Measurements from ENCODE around the gene NPTX1.

NPTX1 gene

DNA sequence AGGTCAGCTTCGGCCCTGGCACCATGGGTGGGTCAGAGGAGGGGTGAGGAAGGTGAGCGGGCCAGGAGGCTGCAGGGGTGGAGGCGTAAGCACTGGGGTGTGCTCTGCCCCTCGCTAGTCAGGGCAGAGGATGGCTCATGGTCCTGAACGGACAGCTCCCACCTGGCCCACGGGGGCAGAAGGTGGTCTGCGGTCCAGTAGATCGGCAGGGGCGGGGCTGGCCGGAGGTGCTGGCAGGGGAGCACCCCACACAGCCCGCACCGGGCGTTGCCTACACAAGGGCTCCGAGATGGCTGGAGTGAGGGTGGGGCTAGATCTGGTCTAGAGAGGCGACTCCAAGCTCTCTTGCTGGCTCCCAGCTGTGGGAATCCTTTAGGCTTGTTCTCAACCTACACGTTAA, 8.2 kb downstream of the NPTX1 start:
- Histone ChIP-seq H3K27me3 (ENCODE audit: insufficient read depth, poor library complexity, severe bottlenecking) (peaks cover 69% of the 10 kb centered on the region), H3K4me3 (replicated peaks; ENCODE audit: insufficient read depth, low read length) (no peak overlapping the region), H3K27ac (replicated peaks) (no peak overlapping the region)
- no peak for DNase-seq (ENCODE audit: low read depth in 1 of 2, low spot score in 1 of 2)
- no peak for TF ChIP-seq POLR2AphosphoS5 (IDR thresholded peaks at IDR 0.05; ENCODE audit: low read depth)
- no peak for TF ChIP-seq GABPA (IDR thresholded peaks at IDR 0.05; ENCODE audit: low read depth)
- TF ChIP-seq, protein P1, sequence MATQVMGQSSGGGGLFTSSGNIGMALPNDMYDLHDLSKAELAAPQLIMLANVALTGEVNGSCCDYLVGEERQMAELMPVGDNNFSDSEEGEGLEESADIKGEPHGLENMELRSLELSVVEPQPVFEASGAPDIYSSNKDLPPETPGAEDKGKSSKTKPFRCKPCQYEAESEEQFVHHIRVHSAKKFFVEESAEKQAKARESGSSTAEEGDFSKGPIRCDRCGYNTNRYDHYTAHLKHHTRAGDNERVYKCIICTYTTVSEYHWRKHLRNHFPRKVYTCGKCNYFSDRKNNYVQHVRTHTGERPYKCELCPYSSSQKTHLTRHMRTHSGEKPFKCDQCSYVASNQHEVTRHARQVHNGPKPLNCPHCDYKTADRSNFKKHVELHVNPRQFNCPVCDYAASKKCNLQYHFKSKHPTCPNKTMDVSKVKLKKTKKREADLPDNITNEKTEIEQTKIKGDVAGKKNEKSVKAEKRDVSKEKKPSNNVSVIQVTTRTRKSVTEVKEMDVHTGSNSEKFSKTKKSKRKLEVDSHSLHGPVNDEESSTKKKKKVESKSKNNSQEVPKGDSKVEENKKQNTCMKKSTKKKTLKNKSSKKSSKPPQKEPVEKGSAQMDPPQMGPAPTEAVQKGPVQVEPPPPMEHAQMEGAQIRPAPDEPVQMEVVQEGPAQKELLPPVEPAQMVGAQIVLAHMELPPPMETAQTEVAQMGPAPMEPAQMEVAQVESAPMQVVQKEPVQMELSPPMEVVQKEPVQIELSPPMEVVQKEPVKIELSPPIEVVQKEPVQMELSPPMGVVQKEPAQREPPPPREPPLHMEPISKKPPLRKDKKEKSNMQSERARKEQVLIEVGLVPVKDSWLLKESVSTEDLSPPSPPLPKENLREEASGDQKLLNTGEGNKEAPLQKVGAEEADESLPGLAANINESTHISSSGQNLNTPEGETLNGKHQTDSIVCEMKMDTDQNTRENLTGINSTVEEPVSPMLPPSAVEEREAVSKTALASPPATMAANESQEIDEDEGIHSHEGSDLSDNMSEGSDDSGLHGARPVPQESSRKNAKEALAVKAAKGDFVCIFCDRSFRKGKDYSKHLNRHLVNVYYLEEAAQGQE (IDR thresholded peaks at IDR 0.05; ENCODE audit: insufficient replicate concordance, low read depth) = peak; percentile 85
- TF ChIP-seq, protein P2, sequence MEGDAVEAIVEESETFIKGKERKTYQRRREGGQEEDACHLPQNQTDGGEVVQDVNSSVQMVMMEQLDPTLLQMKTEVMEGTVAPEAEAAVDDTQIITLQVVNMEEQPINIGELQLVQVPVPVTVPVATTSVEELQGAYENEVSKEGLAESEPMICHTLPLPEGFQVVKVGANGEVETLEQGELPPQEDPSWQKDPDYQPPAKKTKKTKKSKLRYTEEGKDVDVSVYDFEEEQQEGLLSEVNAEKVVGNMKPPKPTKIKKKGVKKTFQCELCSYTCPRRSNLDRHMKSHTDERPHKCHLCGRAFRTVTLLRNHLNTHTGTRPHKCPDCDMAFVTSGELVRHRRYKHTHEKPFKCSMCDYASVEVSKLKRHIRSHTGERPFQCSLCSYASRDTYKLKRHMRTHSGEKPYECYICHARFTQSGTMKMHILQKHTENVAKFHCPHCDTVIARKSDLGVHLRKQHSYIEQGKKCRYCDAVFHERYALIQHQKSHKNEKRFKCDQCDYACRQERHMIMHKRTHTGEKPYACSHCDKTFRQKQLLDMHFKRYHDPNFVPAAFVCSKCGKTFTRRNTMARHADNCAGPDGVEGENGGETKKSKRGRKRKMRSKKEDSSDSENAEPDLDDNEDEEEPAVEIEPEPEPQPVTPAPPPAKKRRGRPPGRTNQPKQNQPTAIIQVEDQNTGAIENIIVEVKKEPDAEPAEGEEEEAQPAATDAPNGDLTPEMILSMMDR (IDR thresholded peaks at IDR 0.05; ENCODE audit: insufficient read depth, low read length) = no peak
- TF ChIP-seq SPI1 (IDR thresholded peaks at IDR 0.05; ENCODE audit: borderline replicate concordance, low read depth) = no peak

DNA sequence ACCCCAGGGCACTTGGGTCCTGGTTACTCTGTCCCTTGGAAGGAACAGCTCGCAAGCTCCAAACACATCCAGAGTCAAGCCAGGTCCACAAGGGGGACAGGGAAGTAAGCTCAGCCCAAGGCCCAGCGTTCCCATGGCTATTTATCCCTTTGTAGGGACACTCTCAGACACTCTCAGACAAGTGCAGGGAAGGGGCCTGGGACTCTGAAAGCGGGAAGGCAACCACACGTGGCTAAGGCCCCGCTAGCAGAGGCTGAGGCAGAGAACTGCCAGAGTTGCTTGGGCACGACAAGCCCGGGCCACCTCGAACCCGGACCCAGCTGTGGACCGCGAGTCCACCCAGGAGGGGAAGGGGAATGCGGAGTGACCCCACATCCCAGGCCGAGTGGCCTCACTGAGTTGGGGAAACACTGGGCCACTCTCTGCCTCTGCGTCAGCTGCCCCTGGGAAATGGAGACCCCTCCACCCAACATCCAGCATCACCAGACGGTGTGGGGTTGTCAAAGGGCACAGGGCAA, 10.2 kb downstream of the NPTX1 start:
- H3K4me3 ChIP-seq (replicated peaks; ENCODE audit: insufficient read depth, low read length) = no peak overlapping the region
- TF ChIP-seq GABPA (IDR thresholded peaks at IDR 0.05; ENCODE audit: low read depth) (no peak), POLR2AphosphoS5 (IDR thresholded peaks at IDR 0.05; ENCODE audit: low read depth) (no peak), SPI1 (IDR thresholded peaks at IDR 0.05; ENCODE audit: borderline replicate concordance, low read depth) (no peak)
- TF ChIP-seq, protein P1 (IDR thresholded peaks at IDR 0.05; ENCODE audit: insufficient replicate concordance, low read depth) = no peak
- TF ChIP-seq, protein P2 (IDR thresholded peaks at IDR 0.05; ENCODE audit: insufficient read depth, low read length) = no peak
- peaks cover 50% of the 10 kb centered on the region for H3K27me3 ChIP-seq (ENCODE audit: insufficient read depth, poor library complexity, severe bottlenecking)
- DNase-seq (ENCODE audit: low read depth in 1 of 2, low spot score in 1 of 2) = no peak
- H3K27ac ChIP-seq (replicated peaks) = no peak overlapping the region

DNA sequence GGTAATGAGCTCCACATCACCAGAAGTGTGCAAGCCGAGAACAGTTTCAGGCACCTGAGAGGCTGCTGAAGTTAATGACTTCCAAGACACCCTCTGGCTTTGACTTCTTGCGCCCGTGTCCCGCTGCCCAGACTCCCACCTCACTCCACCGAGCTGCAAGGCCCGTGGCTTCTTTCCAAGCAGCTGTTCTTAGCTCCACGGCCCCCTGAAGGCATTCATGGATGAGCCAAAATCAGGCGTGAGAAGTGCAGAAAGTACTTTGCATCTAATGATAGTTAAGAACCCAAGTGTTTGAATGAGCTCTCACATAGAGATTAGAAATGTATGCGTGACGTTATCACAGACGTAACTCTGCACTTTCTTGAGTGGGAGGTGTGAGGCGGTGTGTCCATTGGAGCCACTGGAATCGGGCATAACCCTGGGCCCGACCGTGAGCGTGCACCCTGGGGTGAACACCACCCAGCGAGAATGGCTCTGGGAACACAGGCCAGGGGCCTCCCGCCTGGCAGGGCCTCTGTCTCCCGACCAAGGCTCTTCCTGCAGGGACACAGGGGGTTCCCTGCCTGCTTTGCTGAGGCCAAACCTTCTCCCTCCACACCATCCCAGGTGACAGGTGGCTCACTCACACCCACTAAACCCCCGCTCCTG, 11.0 kb downstream of the NPTX1 start:
- peaks cover 42% of the 10 kb centered on the region for H3K27me3 ChIP-seq (ENCODE audit: insufficient read depth, poor library complexity, severe bottlenecking)
- H3K27ac ChIP-seq (replicated peaks) = no peak overlapping the region

More for the DNA sequence above, 11.0 kb downstream of the NPTX1 start:
- DNase-seq (ENCODE audit: low read depth in 1 of 2, low spot score in 1 of 2) = no peak
- H3K4me3 ChIP-seq (replicated peaks; ENCODE audit: insufficient read depth, low read length) = no peak overlapping the region
- TF ChIP-seq, protein P2 (IDR thresholded peaks at IDR 0.05; ENCODE audit: insufficient read depth, low read length) = no peak
- TF ChIP-seq, protein P1 (IDR thresholded peaks at IDR 0.05; ENCODE audit: insufficient replicate concordance, low read depth) = no peak
- TF ChIP-seq GABPA (IDR thresholded peaks at IDR 0.05; ENCODE audit: low read depth) = no peak
- no peak for TF ChIP-seq SPI1 (IDR thresholded peaks at IDR 0.05; ENCODE audit: borderline replicate concordance, low read depth)
